ENCODE data around the gene AFF3.

The AFF3 gene

DNA sequence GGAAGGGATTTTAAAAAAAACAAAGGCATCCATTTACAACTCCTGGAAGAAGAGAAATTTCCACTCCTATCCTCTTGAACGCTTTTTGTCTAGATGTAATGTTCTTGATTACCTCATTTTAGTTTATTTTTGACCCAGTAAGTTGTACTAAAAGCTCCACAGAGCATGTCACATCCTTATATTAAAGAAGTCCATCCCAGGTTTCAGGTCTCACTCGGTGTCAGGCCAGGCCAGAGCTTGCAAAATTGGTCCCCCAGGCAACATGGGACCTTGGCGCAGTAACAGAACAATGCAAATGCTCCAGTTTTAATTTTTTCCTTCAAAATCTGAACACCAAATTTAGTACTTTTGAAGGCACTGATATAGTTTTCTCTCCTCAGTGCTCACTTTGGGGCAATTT lies 434.2 kb downstream of the AFF3 start:
- DNase-seq (ENCODE audit: low read depth in 3 of 3), result no peak

DNA sequence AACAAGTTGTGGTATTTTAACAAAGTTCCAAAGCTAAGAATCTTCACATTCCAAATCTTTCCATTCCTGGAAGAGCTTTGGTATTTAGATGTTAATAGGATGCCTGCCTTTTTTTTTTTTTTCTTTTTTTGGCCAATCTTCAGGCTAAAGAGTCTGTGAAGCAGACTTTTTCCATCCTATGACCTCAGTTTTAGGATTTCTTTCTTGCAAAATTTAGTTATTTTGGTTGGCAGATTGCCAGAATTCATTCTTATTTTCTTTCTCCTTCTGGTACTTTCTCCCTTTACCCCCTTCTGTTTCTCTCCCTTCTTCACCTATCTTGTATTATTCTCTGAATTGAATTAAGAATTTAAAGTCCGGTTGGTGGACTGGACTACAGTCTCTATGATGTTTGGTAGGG lies 434.8 kb downstream of the AFF3 start:
- DNase-seq (ENCODE audit: low read depth in 3 of 3), result no peak

DNA sequence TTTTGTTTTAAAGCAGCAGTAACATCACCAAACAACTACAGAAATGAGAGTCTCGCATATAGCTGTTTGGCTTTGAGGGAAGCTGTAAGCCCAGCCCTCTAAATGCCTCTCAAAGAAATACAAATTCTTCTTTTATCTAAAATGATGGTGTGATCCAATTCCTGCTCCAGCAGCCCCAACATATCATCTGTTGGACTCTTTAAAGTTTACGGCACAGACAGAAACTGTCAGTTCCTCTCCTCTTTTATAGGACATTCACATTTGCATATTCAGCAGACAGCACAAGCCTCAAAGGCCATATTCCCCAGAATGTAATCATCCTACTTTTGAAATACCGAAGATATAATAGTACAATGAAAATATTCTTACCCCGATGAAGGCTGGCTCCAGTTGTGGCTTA lies 435.7 kb downstream of the AFF3 start:
- no peak for DNase-seq (ENCODE audit: low read depth in 3 of 3)

DNA sequence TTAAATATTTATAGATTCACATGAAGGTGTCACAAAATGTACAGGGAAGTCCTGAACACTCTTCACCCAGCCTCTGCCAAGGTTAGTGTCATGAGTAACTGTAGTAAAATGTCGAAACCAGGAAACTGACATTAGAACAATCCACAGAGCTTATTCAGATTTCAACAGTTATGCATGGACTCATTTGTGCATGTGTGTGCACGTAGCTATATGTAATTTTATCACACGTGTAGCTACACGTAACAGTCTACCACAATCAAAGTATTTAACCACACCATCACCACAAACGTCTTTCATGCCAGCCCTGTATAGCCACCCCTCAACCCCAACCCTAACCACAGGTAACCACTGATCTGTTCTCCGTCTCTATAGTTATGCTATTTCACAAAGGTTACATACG lies 440.9 kb downstream of the AFF3 start:
- no peak for DNase-seq (ENCODE audit: low read depth in 3 of 3)

DNA sequence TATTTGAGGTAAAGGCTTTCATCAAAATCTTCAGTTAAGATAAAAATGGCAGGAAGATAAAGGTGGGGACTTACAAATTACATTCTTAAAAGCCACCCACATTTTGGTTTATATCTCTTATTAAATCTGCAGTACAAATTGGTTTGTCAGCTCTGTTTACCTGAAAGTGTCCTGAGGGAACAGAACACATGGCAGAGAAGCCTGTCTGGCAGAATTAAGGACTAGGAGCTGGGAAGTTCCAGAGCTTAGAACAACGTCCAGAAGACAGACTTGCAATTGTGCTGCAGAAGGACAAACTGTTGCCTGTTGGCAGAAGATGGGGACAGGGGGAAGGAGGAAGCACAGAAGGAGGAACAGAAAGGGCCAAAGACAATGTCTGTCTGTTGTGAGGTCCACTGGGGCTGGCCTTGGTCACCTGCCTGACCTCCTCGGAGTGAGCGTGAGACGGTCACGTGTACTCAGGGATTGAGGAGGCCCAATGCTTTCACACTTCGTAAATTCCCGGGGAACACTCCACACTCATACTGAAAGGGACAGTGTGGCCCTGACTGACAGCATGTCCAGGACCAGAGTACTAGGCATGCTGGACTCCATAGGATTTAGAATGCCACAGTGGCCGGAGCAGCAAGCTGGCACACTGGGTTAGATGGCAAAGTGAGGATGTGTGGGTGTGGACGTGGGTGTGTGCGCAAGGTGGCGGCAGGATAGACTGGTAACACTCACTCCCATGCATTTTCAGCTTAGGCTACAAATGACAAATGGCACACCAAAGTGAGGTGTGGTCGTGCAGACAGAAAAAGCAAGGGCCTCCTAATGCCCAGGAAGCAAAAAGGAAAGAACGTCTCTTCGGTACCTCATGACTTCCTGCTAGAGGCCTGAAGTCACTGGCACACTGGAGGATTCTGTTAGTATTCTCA lies 441.6 kb downstream of the AFF3 start:
- no peak for DNase-seq (ENCODE audit: low read depth in 3 of 3)

DNA sequence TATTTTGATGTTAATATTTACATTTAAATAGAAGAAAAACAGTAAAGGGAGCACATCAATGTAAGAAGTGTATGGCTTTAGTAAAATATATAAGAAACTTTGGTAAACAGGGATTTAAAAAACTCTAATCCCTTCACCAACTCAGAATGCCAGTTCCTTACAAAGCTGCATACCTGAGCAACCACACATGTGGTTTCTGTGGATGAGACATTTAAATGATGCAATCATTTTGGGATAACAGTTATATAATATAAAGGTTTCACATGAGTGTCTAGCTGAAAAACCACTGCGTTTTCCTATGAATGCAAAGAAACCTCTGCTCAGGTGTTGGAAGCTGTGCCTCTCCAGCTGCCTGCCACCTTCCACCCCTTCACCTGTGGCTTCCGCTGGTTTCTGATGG lies 443.5 kb downstream of the AFF3 start:
- DNase-seq (ENCODE audit: low read depth in 3 of 3), result no peak

DNA sequence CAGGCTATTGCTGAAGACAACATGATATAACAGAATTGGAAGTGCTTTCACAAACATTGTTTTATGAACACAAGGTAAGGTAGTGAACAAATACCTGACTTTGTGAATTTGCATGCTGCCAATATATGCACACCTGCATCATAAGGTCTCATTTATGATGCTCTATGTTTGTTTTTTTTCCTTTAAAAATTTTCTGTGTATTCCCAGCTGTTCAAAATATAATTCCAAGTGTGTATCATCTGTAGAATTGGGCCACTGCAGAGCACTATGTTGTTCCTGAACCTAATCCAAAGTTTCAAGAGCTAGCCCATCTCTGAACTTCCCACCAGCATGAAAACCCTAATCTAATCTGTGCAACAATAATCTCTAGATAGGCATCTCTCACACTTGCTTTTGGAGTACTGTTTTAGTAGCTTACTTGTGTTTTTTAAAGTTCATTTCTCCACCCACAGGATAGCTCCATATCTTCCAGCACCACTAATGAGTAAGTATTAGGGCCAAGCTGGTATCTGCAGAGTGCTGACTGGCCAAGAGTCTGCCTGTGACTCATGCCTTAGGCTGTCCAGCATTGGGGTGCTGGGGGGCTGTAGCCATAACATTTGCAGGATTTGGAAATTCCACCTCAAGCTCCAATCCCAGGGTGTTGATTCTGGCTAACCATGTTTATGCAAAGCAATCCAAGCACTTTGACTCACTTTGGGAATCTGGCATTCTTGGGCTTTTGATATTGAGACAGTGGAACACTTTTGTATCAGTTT lies 444.4 kb downstream of the AFF3 start:
- no peak for DNase-seq (ENCODE audit: low read depth in 3 of 3)

DNA sequence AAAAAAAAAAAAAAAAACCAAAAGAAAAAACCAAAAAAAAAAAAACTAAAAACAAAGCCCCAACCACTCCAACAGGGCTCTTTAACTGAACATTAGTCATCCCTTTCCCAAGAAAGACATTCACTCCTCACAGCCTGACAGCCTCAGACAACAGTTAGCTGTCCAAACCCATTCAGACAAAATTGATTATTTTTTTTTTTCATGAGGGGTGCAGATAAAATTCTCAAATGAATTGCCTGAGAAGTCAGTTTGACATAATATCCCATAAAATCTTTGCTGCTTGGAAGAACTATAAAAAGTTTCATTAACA lies 446.5 kb downstream of the AFF3 start:
- no peak for DNase-seq (ENCODE audit: low read depth in 3 of 3)

DNA sequence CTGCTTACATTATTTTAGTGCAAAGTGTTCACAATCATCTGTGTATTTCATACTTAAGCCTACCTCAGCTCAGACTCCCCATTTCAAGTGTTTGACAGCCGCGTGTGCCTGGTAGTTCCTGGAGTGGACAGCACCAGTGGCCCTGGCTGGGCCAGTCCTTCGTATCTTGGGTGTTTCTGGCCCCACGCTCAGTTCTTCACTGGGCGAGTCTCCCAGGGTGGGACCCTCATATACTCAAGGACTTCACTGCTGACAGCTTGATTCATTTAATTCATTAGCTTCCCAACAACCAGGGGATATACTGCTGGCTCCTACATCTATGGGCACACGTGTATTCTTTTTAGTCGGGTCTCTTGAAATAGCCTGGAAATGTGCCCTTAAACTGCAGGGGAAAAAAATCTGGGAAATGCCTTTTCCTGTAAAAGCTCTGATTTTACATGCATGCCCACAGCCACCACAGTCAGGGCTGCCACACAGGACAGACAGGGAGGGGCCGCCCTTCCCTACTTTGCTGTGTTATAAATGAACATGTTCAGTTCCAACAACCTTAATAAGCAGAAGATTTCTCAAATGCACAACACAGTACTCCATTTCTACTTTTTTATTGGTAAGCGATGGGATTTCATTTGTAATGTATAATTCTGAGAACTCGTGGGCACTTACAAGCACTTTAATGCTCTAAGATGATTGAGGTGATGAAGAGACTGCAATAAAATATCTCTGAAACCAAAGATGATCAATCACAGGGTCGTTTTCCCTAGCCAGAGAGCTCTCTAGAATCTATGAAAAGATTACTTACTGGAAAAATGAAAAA lies 447.1 kb downstream of the AFF3 start:
- no peak for DNase-seq (ENCODE audit: low read depth in 3 of 3)

DNA sequence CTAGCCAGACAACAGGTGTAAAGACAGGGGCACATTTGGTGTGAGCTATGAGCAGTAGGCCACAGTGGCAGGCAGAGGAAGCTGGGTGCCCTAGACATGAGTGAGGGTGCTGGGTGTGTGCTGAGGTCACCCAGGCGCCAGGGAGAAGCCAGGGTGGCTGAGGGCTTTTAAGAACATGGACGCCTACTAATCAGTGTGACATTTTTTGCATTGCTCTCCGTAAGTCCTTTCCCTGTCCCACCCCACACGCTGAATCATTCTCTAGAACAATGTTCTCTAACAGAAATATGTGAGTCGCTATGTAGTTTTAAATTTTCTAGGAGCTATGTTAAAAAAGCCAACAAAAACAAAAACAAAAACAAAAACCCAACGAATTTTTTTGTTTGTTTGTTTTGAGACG lies 448.1 kb downstream of the AFF3 start:
- no peak for DNase-seq (ENCODE audit: low read depth in 3 of 3)

DNA sequence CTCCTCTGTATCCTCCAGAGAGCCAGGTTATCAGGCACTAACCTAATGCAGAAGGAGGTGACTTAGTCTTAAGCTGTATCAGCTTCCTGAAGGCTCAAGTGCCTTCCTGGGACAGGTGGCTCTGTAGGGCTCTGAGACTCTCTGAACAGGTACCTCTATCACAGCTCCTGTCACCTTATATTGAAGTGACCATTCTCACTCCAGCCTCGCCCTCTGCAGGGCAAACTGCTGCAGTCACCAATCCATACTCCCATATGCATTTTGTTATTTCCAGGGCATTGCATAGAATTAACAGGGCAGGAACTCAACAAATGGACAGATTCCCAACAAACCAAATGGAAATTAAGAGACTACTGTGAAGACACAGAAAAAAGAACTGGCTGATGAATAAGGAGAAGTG lies 449.6 kb downstream of the AFF3 start:
- DNase-seq (ENCODE audit: low read depth in 3 of 3), result no peak

DNA sequence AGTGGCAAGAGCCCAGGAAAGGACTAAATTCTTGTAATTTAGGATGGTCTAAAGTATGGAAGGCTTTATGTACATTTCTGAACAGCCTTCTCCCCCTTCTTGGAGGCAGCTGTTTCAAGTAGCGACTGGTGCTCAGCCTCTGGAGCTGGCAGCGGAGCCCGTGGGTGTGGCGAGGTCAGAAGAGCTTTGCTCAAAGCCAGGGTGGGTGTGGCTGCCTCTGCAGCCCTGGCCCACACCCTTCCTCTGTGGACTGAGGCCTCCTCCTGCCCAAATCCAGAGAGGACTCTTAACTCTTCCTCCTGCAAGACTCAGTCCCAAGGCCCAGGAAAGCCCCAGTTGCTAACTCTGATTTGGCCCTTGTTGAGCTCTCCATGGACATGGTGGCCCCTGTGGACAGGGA lies 450.5 kb downstream of the AFF3 start:
- DNase-seq (ENCODE audit: low read depth in 3 of 3), result no peak

DNA sequence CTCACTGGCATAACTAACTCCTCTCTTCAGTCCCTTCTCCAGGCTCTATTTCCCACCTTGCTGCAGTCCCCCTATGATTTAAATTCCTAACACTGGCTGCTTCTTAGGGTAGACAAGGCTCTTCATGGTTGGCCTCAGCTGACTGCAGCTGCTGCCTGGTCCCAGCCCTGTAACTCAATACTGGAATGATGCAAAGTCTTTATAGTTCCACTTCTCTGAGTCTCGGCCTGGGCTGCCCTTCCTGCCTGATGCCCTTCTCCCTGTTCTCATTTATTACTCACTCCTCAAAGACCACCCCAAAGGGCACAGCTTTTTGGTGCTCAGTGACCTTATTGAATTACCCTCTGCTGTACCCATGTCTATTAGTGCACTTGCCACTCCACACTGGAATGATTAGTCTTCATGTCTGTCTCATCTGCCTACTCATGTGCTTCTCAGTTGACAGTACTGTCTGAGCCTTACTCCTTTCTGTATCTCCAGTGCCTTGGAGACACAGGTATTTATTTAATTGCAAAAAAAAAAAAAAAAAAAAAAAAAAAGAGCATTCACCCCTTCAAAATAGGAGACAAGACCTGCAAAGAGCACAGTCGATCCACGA lies 453.1 kb downstream of the AFF3 start:
- DNase-seq (ENCODE audit: low read depth in 3 of 3), result no peak

DNA sequence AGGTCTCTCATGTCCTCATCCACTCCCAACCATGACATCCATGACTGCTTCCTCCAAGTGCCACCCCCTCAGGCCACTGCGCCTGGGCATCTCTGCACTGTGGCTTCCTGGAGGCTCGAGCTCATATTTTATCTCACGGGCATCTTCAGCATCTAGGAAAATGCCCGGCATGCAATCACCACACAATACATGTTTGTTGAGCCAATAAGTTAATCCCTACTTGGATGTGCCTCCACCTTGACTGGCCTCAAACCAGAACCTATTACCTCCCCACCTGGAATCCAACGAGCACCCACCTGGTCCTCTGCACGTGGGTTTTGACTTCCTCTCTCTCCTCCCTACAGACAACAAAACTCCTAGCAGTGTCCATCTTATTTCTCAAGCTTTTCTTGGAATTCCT lies 453.7 kb downstream of the AFF3 start:
- DNase-seq (ENCODE audit: low read depth in 3 of 3), result no peak

DNA sequence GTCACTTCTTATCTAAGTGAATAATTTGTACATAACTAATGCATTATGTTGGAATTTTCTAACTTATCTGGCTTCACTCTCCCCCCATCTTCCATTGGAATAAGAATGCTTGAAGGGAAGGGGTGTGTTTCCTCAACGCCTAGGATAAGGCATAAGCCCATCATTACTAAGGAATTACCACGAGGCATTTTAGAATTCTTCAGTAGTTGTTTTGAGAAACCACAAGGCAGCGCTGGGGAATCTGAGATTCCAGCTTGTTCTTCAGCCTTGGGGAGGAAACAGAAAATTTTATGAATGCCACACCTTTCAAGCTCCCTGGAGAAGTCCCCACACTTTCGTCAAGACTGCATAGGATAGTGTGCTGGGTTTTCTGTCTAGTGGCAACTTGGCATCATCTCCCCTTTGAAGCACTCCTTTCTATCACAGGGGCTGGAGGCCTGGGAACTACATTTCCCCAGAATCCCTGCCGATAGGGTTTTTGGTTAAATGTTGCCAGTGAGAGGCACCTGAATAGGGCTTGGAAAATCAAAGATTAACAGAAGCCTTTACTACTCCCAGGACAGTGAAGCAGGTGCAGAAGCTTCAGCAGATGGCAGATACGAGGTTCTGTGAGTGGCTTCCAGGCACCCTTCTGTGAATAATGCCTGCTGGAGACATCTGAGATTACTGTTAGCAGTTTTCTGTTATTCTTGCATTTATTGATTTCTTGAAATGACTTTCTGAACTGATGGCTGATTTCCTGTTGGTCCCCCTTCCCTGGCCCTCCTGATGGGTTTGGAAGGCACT lies 459.9 kb downstream of the AFF3 start:
- DNase-seq (ENCODE audit: low read depth in 3 of 3), result no peak

DNA sequence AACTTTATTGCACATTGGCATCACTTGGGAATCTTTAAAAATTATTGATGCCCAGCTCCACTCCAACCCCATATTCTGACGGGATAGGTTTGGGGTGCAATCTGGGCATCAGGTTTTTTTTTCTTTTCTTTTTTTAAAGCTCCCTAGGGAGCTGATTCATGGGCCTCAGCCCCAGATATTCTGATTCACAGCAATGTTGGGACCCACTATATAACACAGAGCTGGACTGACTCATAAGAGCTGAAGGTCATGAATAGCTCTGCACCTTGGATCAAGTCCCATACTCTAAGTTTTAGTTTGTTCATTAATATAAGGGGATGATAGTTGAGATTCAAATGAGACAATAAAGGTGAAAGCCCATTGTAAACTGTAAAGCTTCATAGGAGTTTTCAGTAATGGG lies 461.4 kb downstream of the AFF3 start:
- DNase-seq (ENCODE audit: low read depth in 3 of 3), result no peak

DNA sequence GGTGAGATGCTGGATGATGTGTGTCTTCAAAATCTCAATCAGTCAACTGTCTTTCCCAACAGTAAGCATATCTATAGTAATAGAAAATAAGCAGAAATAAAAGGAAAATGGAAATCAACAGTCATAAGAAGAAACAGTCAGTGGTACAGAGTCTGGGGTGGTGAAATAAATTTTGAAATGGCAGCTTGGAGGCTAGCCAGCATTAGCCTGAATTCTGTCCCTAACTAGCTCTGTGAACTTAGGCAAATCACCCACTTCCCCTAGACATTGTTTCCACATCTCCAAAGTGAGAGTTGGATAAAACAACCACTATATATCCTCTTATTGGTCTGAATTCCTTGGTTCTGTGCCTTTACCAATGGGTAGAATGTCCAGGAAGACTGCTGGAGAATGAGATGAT lies 462.9 kb downstream of the AFF3 start:
- no peak for DNase-seq (ENCODE audit: low read depth in 3 of 3)

DNA sequence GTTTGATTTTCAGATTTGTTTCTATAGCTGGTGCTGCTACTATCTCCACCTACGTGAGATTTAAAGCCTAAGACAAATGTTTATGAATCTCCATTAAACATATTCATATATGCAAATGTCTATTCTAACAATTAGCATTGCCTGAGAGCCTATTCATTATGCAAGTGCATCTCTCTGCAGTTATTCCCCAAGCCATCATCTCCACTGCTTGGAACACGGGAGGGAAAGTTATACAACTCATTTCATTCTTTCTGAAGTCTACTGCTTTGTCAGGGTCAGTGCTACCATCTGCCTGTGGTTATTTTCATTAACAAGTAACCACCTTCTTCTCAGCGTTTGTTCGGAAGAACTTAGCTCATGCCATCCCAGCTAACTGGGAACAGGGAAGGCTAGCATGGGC lies 463.8 kb downstream of the AFF3 start:
- no peak for DNase-seq (ENCODE audit: low read depth in 3 of 3)

DNA sequence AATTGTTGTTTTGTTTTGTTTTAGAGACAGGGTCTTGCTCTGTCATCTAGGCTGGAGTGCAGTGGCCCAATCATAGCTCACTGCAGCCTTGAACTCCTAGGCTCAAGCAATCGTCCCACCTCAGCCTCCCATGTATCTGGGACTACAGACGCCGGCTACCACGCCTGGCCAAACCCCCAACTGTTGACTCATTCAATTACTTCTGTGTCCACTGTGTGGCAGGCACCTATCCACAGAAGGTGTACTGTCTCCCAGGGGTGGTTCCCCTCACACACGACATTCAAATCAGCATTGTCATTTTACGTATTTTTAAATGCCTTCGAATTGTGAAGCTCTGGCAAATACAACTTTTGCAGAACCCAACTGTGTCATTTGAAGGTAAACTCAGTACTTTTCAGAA lies 464.6 kb downstream of the AFF3 start:
- no peak for DNase-seq (ENCODE audit: low read depth in 3 of 3)

DNA sequence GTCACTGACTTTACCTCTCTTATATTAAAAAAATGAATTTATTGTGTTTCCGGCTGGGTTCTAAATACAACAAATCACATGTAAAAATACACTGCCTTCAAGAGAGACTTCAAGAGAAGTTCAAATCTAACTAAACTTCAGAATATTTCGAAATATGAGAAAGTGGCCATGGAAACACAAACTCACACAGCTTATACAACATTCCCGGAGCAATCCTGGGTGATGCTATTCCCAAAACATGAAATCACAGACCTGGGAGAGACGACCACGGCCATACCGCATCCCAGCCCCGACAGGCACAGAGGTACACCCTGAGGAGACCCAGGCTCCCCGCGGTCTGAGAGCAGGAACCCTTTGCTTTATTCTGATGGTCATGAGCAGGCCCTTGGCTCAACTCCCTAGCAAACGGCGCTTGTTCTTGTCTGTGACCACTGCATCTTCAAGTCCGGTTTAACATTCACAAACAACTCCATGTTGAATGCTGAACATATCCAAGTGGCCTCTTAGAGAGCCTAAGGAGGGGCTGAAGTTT lies 467.2 kb downstream of the AFF3 start:
- DNase-seq (ENCODE audit: low read depth in 3 of 3), result no peak

DNA sequence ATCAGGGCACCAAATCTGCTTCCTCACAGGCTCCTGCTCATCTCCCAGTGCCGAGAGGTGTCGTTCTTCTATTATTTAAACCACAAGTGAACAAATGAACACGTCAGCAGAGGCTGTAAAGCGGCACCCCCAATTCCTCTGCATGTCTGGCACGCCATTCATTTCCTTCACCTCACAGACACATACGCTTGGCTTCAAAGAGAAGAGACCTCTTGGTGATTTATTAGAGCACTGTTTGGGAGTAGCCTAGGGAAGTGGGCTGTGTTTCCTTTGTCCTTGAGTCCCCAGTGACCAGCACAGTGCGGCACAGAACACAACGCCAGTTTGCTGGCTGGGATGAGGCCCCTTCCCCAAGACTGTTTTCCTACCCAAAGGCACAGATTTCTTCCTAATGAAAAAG lies 468.3 kb downstream of the AFF3 start:
- DNase-seq (ENCODE audit: low read depth in 3 of 3), result no peak

All from stimulated activated CD4-positive, alpha-beta T cell treated with anti-CD3 and anti-CD28 coated beads, TNF-alpha, amount 100 ng/mL, for 24 hours (primary cell).